GM18867 (cell line): ENCODE data around the gene IRGQ.
"Not testable (repeated sequence)": the region's sequence is repeated elsewhere in the genome, so short reads cannot be mapped to it uniquely, and the experiment has no call there.

Experiments
- ATAC-seq: cut with Tn5 transposase; IDR thresholded peaks from one replicate; pipeline ENCODE4 v1.9.1; 2021; ENCODE audit warnings: mild to moderate bottlenecking, moderate library complexity; ENCODE audit not compliant: unreplicated experiment

IRGQ gene

GRCh38 chr19:43625918-43626579, 30.1 kb upstream of the IRGQ start:
- no peak for ATAC-seq

GRCh38 chr19:43624933-43625332, 29.0 kb upstream of the IRGQ start:
- ATAC-seq: no peak

- no peak for ATAC-seq
Observed at GRCh38 chr19:43623889-43624670, 28.1 kb upstream of the IRGQ start.

- ATAC-seq: no peak
Observed at GRCh38 chr19:43622956-43623355, 27.0 kb upstream of the IRGQ start.

- ATAC-seq: no peak
Observed at GRCh38 chr19:43622070-43622469, 26.1 kb upstream of the IRGQ start.

- ATAC-seq: no peak
Observed at GRCh38 chr19:43620061-43621001, 24.4 kb upstream of the IRGQ start.

- ATAC-seq: peak; percentile 81
Observed at GRCh38 chr19:43619262-43620060, 23.5 kb upstream of the IRGQ start, which contains the start of gene ZNF428. TSS of gene ZNF428 (minus strand) at chr19:43619629. CDS start at chr19:43614304, 5,325 bp downstream.

GRCh38 chr19:43618921-43619261, 23.0 kb upstream of the IRGQ start:
- ATAC-seq: peak; percentile 15

GRCh38 chr19:43616954-43617353, 21.0 kb upstream of the IRGQ start:
- no peak for ATAC-seq

- ATAC-seq: no peak
Observed at GRCh38 chr19:43616306-43616705, 20.4 kb upstream of the IRGQ start.

GRCh38 chr19:43612374-43612773, 16.4 kb upstream of the IRGQ start:
- ATAC-seq: no peak

- no peak for ATAC-seq
Observed at GRCh38 chr19:43611788-43612187, 15.9 kb upstream of the IRGQ start, which contains the start of gene SRRM5. TSS of gene SRRM5 (plus strand) at chr19:43612088. CDS start at chr19:43612122, 34 bp downstream.

- ATAC-seq: no peak
Observed at GRCh38 chr19:43610493-43610892, 14.6 kb upstream of the IRGQ start.

- no peak for ATAC-seq
Observed at GRCh38 chr19:43609872-43610271, 13.9 kb upstream of the IRGQ start.

- no peak for ATAC-seq
Observed at GRCh38 chr19:43607238-43608205, 11.6 kb upstream of the IRGQ start.

GRCh38 chr19:43606569-43607229, 10.8 kb upstream of the IRGQ start:
- no peak for ATAC-seq

GRCh38 chr19:43605875-43606568, 10.1 kb upstream of the IRGQ start:
- ATAC-seq: no peak

- ATAC-seq: not testable (repeated sequence)
Observed at GRCh38 chr19:43600326-43600725, 4.4 kb upstream of the IRGQ start.
